Epithelial cell of esophagus (primary cell): Measurements from ENCODE around the gene TAF3.

Experiments used
- DNase-seq: peaks from one replicate; pipeline ENCODE4 v3.0.0; 2010; ENCODE audit warnings: low read depth
- H3K4me3 ChIP-seq: 2 replicates; pipeline ENCODE4 v1.5.1; 2011; ENCODE audit warnings: mild to moderate bottlenecking, low read length, control low read depth
- TF ChIP-seq, protein P1 (sequence below): IDR thresholded peaks from 2 replicates; pipeline ENCODE4 v1.5.1; 2011; ENCODE audit warnings: low read depth, mild to moderate bottlenecking, low read length, control low read depth, inconsistent platforms; ENCODE audit not compliant: insufficient read depth; ENCODE audit errors: missing control alignments

The TAF3 gene

DNA sequence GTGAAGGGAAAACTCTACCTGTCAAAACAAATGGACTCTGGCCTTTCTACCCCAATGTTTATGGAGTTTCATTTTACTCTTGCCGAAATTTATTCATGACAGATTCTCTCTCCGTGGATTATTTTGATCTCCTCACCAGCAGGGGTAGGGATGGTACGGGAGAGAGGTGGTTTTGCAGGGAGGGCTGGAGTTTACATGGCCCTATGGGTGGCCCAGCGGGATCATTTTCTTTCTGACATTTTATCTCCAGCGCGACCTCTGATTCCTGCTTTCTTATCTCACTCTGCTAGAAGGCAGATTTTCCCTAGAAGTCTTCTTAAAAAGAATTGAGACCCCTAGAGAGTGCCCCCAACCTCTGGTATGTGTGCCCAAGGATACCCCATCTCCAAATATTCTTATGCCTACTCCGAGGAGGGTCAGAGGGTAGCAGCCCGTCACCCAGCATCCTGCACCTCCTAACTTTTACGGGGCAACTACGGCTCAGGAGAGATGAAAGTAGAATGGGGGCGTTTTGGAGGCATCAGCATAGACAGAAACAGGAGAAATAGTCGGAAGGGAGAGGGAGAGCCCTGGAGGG is 226.1 kb downstream of the TAF3 start:
- H3K4me3 ChIP-seq = no peak overlapping the region
- TF ChIP-seq, protein P1, sequence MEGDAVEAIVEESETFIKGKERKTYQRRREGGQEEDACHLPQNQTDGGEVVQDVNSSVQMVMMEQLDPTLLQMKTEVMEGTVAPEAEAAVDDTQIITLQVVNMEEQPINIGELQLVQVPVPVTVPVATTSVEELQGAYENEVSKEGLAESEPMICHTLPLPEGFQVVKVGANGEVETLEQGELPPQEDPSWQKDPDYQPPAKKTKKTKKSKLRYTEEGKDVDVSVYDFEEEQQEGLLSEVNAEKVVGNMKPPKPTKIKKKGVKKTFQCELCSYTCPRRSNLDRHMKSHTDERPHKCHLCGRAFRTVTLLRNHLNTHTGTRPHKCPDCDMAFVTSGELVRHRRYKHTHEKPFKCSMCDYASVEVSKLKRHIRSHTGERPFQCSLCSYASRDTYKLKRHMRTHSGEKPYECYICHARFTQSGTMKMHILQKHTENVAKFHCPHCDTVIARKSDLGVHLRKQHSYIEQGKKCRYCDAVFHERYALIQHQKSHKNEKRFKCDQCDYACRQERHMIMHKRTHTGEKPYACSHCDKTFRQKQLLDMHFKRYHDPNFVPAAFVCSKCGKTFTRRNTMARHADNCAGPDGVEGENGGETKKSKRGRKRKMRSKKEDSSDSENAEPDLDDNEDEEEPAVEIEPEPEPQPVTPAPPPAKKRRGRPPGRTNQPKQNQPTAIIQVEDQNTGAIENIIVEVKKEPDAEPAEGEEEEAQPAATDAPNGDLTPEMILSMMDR = no peak
- DNase-seq = no peak

DNA sequence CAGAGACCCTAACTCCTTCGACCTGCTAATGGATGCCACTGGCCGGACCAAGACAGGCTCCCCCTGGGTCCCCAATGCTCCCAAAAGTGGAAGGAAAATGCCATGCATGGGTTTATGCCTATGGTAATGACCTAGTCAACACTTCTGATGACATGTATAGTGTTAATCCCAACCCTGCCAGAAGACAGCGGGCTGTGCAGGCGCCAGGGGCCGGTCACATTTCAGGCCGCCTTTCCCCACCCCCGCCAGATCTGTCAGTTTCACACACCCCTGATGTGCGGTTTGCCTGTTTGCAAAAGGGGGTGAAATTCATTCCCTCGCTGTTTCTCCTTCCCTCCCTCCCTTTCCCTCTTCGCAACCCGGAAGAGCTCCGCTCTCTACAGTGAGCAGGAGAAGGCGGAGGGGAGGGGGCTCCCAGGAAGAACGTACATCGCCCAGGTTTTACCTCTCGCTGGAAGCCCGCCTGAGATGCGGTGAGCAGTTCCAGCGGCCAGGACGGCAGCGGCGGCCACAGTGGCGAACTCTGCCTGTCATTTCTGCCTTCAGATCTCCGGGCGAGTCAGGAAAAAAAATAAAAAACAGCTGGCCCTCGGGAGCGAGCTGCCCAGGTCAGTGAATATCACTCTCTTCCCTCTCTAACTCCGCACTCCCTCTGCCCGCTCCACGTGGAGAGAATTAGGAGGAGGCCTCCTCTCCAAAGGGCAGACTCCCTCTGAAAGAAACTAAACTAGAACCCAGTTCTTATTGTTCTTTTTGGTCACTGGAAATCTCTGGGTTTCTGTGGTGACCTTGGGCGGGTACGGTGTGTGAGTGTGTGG is 226.8 kb downstream of the TAF3 start:
- TF ChIP-seq, protein P1 = no peak
- DNase-seq = no peak
- H3K4me3 ChIP-seq = peak overlapping the region; percentile 13

- DNase-seq = no peak
- H3K4me3 ChIP-seq = no peak overlapping the region
- TF ChIP-seq, protein P1 = no peak
These were observed 227.6 kb downstream of the TAF3 start for GRCh38 chr10:8045726-8046494.

DNA sequence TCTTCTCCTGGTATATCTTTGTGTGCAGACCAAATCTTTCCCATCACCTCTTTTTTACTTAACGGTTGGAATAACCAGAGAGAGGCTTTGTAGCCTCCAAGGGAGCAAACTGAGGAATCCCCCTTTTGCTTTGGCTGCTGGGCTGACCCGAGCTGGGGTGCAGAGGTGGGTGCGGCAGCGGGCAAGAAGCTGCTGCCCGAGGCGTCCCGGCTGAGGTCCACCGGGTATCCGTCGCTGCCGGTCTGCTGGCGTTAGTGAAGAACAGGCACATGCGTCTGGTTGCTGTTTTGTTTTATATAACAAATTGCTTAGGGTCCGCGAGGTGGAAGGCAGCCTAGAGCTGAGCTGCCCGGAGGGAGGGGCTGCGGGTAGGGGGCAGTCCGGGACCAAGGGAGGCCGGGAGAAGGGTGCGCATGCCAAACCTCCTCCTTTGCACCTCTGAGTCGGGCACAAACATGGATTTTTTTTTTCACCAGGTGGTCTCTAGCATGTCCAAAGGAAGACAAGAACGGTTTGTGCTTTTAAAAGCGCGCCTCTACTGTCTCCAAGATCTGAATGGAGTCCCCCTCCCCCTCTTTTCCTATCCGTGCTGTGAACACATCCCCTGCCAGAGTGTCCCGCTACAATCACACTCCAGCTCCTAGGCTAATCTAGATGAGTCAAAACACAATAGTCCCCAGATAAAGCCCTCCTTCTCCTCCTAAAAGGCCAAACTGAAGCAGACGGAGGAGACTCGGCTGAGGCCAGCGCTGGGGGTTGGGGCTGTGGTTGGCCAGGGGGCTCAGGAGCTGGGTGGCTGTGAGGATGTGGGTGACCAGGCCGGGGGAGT is 229.4 kb downstream of the TAF3 start:
- no peak for DNase-seq
- no peak overlapping the region for H3K4me3 ChIP-seq
- TF ChIP-seq, protein P1 = no peak

DNA sequence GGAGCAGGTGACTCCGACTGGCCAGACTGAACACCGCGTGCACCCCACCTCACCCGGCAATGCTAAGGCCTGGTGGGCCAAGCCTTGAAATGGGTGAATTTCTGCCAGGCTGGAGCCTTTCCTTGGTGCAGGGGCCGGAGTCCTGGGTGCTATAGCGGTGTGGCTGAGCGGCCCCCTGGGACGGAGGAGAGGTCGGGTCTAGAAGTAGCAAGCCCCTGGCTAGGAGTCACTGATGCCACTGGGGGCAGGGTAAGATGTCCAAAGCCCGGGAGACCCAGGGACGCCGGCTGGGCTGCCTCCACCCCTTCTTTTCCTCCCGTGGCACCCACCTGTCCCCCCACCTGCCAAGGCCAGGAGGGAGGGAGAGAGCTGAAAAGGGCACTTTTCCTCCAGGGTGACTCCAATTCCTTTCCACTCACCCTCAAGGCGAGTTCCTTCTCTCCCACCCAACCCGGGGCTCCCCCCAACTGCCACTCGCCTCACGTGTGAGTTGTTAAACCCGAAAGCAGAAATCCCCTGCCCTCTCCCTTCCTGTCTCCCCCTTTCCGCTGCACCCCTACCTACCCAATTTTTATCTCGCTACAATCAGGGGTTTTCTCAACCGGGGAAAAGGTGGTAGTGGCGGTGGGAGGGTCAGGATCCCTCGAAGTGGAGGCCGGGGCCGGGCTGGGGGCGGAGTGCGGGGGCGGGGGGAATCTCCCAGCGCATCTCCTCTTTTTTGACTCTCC is 230.1 kb downstream of the TAF3 start:
- DNase-seq = no peak
- no peak overlapping the region for H3K4me3 ChIP-seq
- TF ChIP-seq, protein P1 = no peak
